Muscle of leg (tissue), 11 donors: Measurements from ENCODE around the gene BCL2L11. TPM values are rescaled to one million over a fixed set of nuclear protein-coding genes. Genes with fewer than 3 reads are reported as not detected.

ENCODE experiments used
- DNase-seq: peaks from one replicate; pipeline ENCODE4 v3.0.0; 2013
- H3K27ac ChIP-seq: one replicate; pipeline ENCODE4 v1.5.1; 2013; ENCODE audit warnings: mild to moderate bottlenecking, low read length, control low read depth
- H3K27me3 ChIP-seq: one replicate; pipeline ENCODE4 v1.6.1; 2013; ENCODE audit warnings: low read length; ENCODE audit not compliant: control insufficient read depth, insufficient read depth
- H3K36me3 ChIP-seq: one replicate; pipeline ENCODE4 v1.6.1; 2013; ENCODE audit warnings: low read length; ENCODE audit not compliant: control insufficient read depth, insufficient read depth
- H3K4me1 ChIP-seq: one replicate; pipeline ENCODE4 v1.6.1; 2013; ENCODE audit warnings: low read length; ENCODE audit not compliant: control insufficient read depth, insufficient read depth
- H3K4me3 ChIP-seq: one replicate; pipeline ENCODE4 v1.5.1; 2013; ENCODE audit warnings: low read length, control low read depth
- H3K9me3 ChIP-seq: replicated peaks from 2 replicates; pipeline ENCODE4 v1.6.1; 2013; ENCODE audit warnings: low read depth, low read length; ENCODE audit not compliant: control insufficient read depth
- WGBS: methylation state at CpG from one replicate; pipeline ENCODE4 v1.1.5; 2013; ENCODE audit warnings: missing lambda C conversion rate; ENCODE audit not compliant: insufficient coverage; 5-methylcytosine and 5-hydroxymethylcytosine counted together
- polyA plus RNA-seq, 8 donors: library from polyadenylated mRNA; unstranded; fragments of 120-200 nt; gene quantifications; one replicate each; pipeline versions ENCODE4 v1.2.1 to v1.2.3, GENCODE V29; 2013; ENCODE audit warnings: inconsistent platforms in 1 of 8, low replicate concordance in 1 of 8; ENCODE audit not compliant: insufficient read length in 8 of 8, insufficient read depth in 1 of 8
- total RNA-seq: library from RNA; stranded (reverse); fragments of 120-200 nt; gene quantifications from one replicate; pipeline ENCODE4 v1.2.4, GENCODE V29; 2013

BCL2L11 gene
- total and polyA plus RNA-seq, 9 donors: 5.9 to 9.6 (median 6.9) TPM

DNA sequence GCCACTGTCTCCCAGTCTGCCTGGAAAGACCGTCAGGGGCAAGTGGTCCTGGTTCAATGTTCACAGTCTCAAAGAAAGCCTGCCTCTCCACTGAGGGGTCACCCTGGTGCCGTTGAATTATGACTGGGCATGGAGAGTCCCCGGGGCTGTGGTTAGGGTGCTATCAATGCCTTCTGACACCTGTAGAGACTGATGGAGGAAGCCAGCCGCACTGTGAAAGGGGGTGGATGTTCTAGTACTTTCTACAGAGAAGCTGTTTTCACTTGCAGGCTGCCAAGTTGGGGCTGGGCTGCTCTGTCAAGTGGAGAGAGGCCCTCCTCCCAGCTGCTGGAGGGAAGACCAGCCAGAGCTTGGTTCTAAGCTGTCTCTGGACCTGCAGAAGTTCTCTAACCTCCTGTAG is 80.5 kb downstream of the BCL2L11 start:
- Histone ChIP-seq H3K36me3 (no peaks in the 10 kb centered on the region), H3K9me3 (no peaks in the 10 kb centered on the region), H3K27me3 (no peaks in the 10 kb centered on the region), H3K27ac (no peak overlapping the region), H3K4me1 (no peaks in the 10 kb centered on the region), H3K4me3 (no peak overlapping the region)
- 85% methylated on average over 4 of the region's 4 CpGs for WGBS
- DNase-seq: no peak

DNA sequence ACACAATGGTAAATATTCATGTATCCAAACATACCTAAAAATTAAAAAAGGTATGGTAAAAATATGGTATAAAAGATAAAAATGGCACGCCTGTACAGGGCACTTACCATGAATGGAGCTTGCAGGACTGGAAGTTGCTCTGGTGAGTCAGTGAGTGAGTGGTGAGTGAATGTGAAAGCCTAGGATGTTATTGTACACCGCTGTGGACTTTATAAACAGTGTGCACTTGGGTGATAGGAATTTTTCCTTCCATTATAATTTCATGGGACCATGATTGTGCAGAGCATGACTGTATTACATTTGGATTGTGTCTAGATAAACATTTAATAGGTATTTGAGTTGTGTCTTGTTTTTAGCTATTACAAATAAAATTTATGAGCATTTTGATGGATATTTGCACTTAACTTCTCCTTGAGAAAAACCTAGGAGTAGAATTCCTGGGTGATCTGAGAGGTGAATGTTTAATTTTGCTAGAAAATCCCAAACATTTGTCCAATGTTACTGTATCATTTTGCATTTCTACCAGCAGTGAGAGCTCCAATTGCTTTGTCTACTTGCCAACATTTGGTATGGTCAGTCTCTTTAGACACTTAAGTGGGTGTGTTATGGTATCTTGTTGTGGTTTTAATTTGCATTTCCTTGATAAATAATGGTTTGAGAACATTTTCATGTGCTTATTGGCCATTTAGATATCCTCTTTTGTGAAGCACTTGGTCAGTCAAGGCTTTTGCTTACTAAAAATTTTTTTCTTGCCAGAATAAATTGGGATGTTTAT is 81.7 kb downstream of the BCL2L11 start:
- WGBS: 92% methylated on average over 1 of the region's 2 CpGs
- Histone ChIP-seq H3K36me3 (no peaks in the 10 kb centered on the region), H3K4me1 (no peaks in the 10 kb centered on the region), H3K27me3 (no peaks in the 10 kb centered on the region), H3K27ac (no peak overlapping the region), H3K9me3 (no peaks in the 10 kb centered on the region), H3K4me3 (no peak overlapping the region)
- DNase-seq: no peak

GRCh38 chr2:111204706-111205105 is 84.0 kb downstream of the BCL2L11 start:
- DNase-seq: no peak
- no CpG with 5 or more reads among the region's 2 CpGs for WGBS
- H3K36me3 ChIP-seq: no peaks in the 10 kb centered on the region
- H3K27me3 ChIP-seq: no peaks in the 10 kb centered on the region
- H3K4me1 ChIP-seq: no peaks in the 10 kb centered on the region
- H3K4me3 ChIP-seq: no peak overlapping the region
- no peaks in the 10 kb centered on the region for H3K9me3 ChIP-seq
- no peak overlapping the region for H3K27ac ChIP-seq

DNA sequence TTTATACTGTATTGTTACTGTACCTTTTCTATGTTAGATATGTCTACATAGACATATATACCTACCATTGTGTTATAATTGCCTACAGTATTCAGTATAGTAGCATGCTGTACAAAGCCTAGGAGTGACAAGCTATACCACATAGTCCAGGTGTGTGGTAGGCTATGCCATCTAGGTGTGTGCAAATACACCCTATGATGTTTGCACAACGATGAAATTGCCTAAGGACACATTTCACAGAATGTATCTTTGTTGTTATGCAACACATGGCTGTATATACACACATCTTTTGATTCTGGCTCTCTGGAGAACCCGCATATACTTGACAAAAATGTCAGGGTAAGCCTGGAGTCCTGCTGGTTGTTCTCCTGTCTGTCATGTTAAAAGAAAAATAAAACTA is 85.1 kb downstream of the BCL2L11 start:
- H3K27me3 ChIP-seq: no peaks in the 10 kb centered on the region
- no peak overlapping the region for H3K4me3 ChIP-seq
- no CpG with 5 or more reads among the region's 2 CpGs for WGBS
- no peak overlapping the region for H3K27ac ChIP-seq
- no peaks in the 10 kb centered on the region for H3K9me3 ChIP-seq
- no peaks in the 10 kb centered on the region for H3K4me1 ChIP-seq
- H3K36me3 ChIP-seq: no peaks in the 10 kb centered on the region
- DNase-seq: no peak

DNA sequence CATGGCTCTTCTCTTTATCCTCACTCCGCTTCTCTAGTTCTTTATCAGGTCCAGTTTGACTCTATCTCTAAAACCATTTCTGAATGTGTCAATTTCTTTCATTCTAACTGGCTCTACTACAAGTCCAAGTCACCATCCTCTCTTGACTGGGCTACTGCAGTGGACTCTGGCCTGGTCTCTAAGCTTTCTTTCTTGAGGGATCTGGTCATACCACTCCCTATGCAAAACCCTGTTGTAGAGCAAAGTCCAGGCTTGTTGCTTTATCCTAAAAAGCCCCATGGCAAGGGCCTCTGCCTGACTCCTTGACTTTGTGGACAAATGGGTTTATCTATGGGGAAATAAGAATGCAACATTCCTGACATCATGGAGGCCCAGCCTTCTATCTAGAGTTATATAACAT is 87.1 kb downstream of the BCL2L11 start:
- Histone ChIP-seq H3K4me1 (no peaks in the 10 kb centered on the region), H3K27ac (no peak overlapping the region), H3K9me3 (no peaks in the 10 kb centered on the region), H3K4me3 (no peak overlapping the region), H3K36me3 (no peaks in the 10 kb centered on the region), H3K27me3 (no peaks in the 10 kb centered on the region)
- DNase-seq: no peak
- 100% methylated on average over 1 of the region's 1 CpG for WGBS

- 67% methylated on average over 1 of the region's 1 CpG for WGBS
- no peaks in the 10 kb centered on the region for H3K9me3 ChIP-seq
- H3K36me3 ChIP-seq: no peaks in the 10 kb centered on the region
- H3K27ac ChIP-seq: no peak overlapping the region
- H3K4me3 ChIP-seq: no peak overlapping the region
- H3K4me1 ChIP-seq: no peaks in the 10 kb centered on the region
- no peak for DNase-seq
- no peaks in the 10 kb centered on the region for H3K27me3 ChIP-seq
These were observed 87.9 kb downstream of the BCL2L11 start for GRCh38 chr2:111208639-111209038.

GRCh38 chr2:111209045-111209514 is 88.4 kb downstream of the BCL2L11 start:
- DNase-seq: no peak
- H3K4me1 ChIP-seq: no peaks in the 10 kb centered on the region
- no peaks in the 10 kb centered on the region for H3K36me3 ChIP-seq
- H3K27ac ChIP-seq: no peak overlapping the region
- H3K27me3 ChIP-seq: no peaks in the 10 kb centered on the region
- H3K4me3 ChIP-seq: no peak overlapping the region
- no CpG with 5 or more reads among the region's 1 CpG for WGBS
- no peaks in the 10 kb centered on the region for H3K9me3 ChIP-seq

GRCh38 chr2:111210036-111210435 is 89.3 kb downstream of the BCL2L11 start:
- H3K27ac ChIP-seq: no peak overlapping the region
- WGBS: no CpG with 5 or more reads among the region's 1 CpG

DNA sequence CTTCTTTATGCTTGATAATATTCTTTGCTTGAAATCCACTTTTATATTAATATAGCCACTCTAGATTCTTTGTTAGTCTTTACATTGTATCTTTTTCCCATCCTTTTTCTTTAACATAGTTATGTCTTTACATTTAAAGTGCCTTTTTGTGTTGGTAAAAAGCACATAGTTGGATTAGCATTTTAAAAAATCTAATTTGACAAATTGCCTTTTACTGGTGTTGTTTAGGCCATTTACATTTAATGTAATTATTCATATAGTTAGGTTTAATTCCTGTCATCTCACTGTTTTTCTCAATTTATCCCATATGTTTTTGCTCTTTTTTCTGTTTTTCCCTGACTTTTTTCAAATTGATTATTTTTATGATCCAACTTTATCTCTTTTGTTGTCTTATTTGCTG is 93.2 kb downstream of the BCL2L11 start:
- no peaks in the 10 kb centered on the region for H3K36me3 ChIP-seq
- peaks cover 7% of the 10 kb centered on the region for H3K9me3 ChIP-seq
- no peaks in the 10 kb centered on the region for H3K4me1 ChIP-seq
- no peak overlapping the region for H3K4me3 ChIP-seq
- no peaks in the 10 kb centered on the region for H3K27me3 ChIP-seq
- DNase-seq: no peak
- H3K27ac ChIP-seq: no peak overlapping the region

More at GRCh38 chr2:111210036-111210435, 89.3 kb downstream of the BCL2L11 start:
- H3K9me3 ChIP-seq: peaks cover 5% of the 10 kb centered on the region
- H3K36me3 ChIP-seq: no peaks in the 10 kb centered on the region
- H3K4me1 ChIP-seq: no peaks in the 10 kb centered on the region
- no peaks in the 10 kb centered on the region for H3K27me3 ChIP-seq
- DNase-seq: no peak
- no peak overlapping the region for H3K4me3 ChIP-seq

- WGBS: 85% methylated on average over 3 of the region's 6 CpGs
- Histone ChIP-seq H3K36me3 (no peaks in the 10 kb centered on the region), H3K4me1 (no peaks in the 10 kb centered on the region), H3K4me3 (no peak overlapping the region), H3K27ac (no peak overlapping the region), H3K27me3 (no peaks in the 10 kb centered on the region), H3K9me3 (peaks cover 7% of the 10 kb centered on the region)
- no peak for DNase-seq
These were observed 96.3 kb downstream of the BCL2L11 start for GRCh38 chr2:111216811-111217652.
